SJSA1 (cell line): ENCODE measurements around the gene DCP2. TPM values are rescaled to one million over a fixed set of nuclear protein-coding genes. Genes with fewer than 3 reads are reported as not detected.

ENCODE experiments used
- DNase-seq, 2 experiments: peaks; one replicate each; pipeline ENCODE4 v3.0.0-alpha.2; 2015 to 2020; ENCODE audit warnings: low spot score in 2 of 2, low read depth in 1 of 2
- H3K27ac ChIP-seq: fragments of 250-450 bp; sonication (Bioruptor Pico); 2 replicates; pipeline ENCODE4 v1.5.1; 2020; ENCODE audit warnings: mild to moderate bottlenecking, moderate library complexity
- H3K27me3 ChIP-seq: fragments of 250-450 bp; sonication (Bioruptor Pico); replicated peaks from 2 replicates; pipeline ENCODE4 v1.5.1; 2020; ENCODE audit warnings: mild to moderate bottlenecking, moderate library complexity
- H3K36me3 ChIP-seq: fragments of 250-450 bp; sonication (Bioruptor Pico); 2 replicates; pipeline ENCODE4 v1.5.1; 2020; ENCODE audit warnings: mild to moderate bottlenecking
- H3K4me1 ChIP-seq: fragments of 250-450 bp; sonication (Bioruptor Pico); replicated peaks from 2 replicates; pipeline ENCODE4 v1.6.1; 2021; ENCODE audit warnings: mild to moderate bottlenecking
- H3K4me3 ChIP-seq: fragments of 250-450 bp; sonication (Bioruptor Pico); 2 replicates; pipeline ENCODE4 v1.5.1; 2020; ENCODE audit warnings: mild to moderate bottlenecking
- H3K9me3 ChIP-seq: fragments of 250-450 bp; sonication (Bioruptor Pico); replicated peaks from 2 replicates; pipeline ENCODE4 v1.5.1; 2020; ENCODE audit warnings: mild to moderate bottlenecking
- total RNA-seq: library from RNA; depleted of rRNA; stranded (reverse); fragments of >200 nt; shearing (Covaris generic); gene quantifications from 2 replicates; pipeline ENCODE4 v1.2.3, GENCODE V29; 2014; rRNA removed

The DCP2 gene
- total RNA-seq, 1 experiment from 2014 or later, result 56.8 TPM

GRCh38 chr5:113063927-113064326, 87.3 kb downstream of the DCP2 start:
- Histone ChIP-seq H3K36me3 (peaks cover 26% of the 10 kb centered on the region), H3K4me1 (peaks cover 50% of the 10 kb centered on the region), H3K27me3 (no peaks in the 10 kb centered on the region), H3K9me3 (no peaks in the 10 kb centered on the region), H3K4me3 (no peak overlapping the region), H3K27ac (no peak overlapping the region)
- no peak for DNase-seq

GRCh38 chr5:113064806-113065205, 88.2 kb downstream of the DCP2 start:
- H3K4me1 ChIP-seq, result peaks cover 51% of the 10 kb centered on the region
- DNase-seq, result no peak
- no peaks in the 10 kb centered on the region for H3K9me3 ChIP-seq
- H3K36me3 ChIP-seq, result peaks cover 26% of the 10 kb centered on the region
- no peaks in the 10 kb centered on the region for H3K27me3 ChIP-seq
- H3K27ac ChIP-seq, result no peak overlapping the region
- H3K4me3 ChIP-seq, result no peak overlapping the region

DNA sequence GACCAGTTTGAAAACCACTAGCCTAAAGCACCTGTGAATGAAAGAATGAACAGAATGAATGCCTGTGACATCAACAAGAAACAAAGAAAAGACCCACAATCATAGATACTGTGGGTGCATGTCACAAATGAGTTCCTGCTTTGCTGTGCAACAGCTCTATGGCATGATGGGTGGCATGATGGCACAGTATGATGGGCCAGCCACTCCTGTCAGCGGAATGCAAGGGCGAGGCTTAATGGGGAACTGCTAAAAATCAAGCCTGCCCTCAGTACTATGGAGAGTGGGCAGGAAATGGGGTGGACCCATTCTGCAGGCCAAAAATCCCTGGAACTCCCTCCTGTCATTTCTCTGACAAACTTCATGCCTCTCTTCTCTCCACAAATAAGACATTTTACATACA, 89.0 kb downstream of the DCP2 start:
- Histone ChIP-seq H3K4me3 (no peak overlapping the region), H3K27ac (no peak overlapping the region), H3K27me3 (no peaks in the 10 kb centered on the region), H3K9me3 (no peaks in the 10 kb centered on the region), H3K36me3 (peaks cover 20% of the 10 kb centered on the region; the same call in 1 of the 2 replicates), H3K4me1 (peaks cover 44% of the 10 kb centered on the region)
- no peak for DNase-seq

DNA sequence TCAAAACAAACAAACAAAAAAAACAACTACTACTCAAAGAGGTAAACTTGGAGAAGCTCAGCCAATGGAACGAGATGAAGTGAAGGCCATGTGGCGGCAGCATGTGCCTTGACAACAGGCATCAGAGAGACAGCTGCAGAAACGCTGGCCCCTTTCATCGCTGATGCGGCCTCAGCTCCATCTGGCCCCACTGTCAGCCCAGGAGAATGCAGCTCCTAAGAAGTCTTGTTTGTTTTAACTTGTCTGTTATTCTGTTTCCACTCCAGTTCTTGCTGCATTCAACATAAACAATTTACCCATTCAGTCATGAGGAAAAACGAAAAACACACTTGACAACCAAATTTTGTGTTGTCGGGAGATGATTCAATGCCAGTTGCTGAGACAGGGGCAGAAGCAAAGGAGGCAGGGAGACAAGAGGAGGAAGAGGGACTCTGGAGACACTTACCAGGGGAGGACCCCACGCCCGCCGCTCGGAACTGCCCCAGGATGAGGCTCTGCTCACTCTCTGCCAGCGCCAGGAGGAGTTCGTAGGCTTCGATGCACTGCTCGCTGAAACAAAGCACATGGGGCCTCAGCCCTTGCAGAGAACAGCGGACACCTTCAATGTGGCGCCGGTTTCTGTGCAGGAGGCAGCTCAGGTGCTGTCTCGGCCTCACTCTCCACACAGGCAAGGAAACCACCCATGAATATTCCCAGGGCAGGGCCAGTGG, 91.2 kb downstream of the DCP2 start:
- Histone ChIP-seq H3K27ac (no peak overlapping the region), H3K36me3 (peaks cover 14% of the 10 kb centered on the region; the same call in 1 of the 2 replicates), H3K4me3 (no peak overlapping the region), H3K4me1 (peaks cover 23% of the 10 kb centered on the region), H3K9me3 (no peaks in the 10 kb centered on the region), H3K27me3 (no peaks in the 10 kb centered on the region)
- peak; percentile 83 to 89 for DNase-seq

DNA sequence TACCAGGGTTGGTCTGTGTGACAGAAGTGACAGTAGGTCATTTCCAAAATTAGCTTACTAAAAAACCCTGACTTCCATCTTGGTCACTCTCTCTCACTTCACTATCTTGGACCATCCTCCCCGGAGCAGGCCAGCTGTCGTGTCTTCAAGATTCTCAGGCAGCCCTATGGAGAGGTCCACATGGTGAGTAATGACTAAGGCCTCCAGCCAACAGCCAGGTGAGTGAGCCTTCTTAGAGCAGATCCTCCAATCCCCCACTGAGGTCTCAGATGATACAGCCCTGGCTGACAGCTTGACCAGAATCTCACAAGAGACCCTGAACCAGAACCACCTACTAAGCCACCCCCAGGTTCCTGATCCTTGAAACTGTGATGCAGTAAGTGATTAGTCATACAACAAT, 92.0 kb downstream of the DCP2 start:
- no peaks in the 10 kb centered on the region for H3K9me3 ChIP-seq
- H3K36me3 ChIP-seq, result peaks cover 8% of the 10 kb centered on the region; the same call in 1 of the 2 replicates
- H3K4me3 ChIP-seq, result no peak overlapping the region
- H3K27ac ChIP-seq, result no peak overlapping the region
- H3K27me3 ChIP-seq, result no peaks in the 10 kb centered on the region
- peaks cover 20% of the 10 kb centered on the region for H3K4me1 ChIP-seq
- peak; percentile 42 to 67 for DNase-seq

Other genes starting within 250 kb of the DCP2 start
- gene APC, start 238.9 kb upstream of the DCP2 start, total RNA-seq, result 29.3 and 44.7 TPM in 2 replicates
- gene SRP19, start 115.5 kb upstream of the DCP2 start, total RNA-seq, result 132 and 155 TPM in 2 replicates
- 57.0 and 76.3 TPM in 2 replicates for gene REEP5, start 54.6 kb upstream of the DCP2 start, total RNA-seq